Transverse colon (tissue), 4 donors: Measurements from ENCODE around the gene KRTAP4-3. TPM values are rescaled to one million over a fixed set of nuclear protein-coding genes. Genes with fewer than 3 reads are reported as not detected.
"Not testable (repeated sequence)": the region's sequence is repeated elsewhere in the genome, so short reads cannot be mapped to it uniquely, and the experiment has no call there.

Source experiments
- DNase-seq: peaks from one replicate; pipeline ENCODE4 v3.0.0-alpha.2; 2019
- H3K27ac ChIP-seq, 4 donors: fragments of 200-600 bp; sonication (generic); 2 replicates each; pipeline ENCODE4 v1.5.1; 2016 to 2018; ENCODE audit warnings: inconsistent platforms in 4 of 4
- H3K27me3 ChIP-seq: fragments of 200-600 bp; sonication (generic); 2 replicates; pipeline ENCODE4 v1.5.1; 2017; ENCODE audit warnings: inconsistent platforms
- H3K36me3 ChIP-seq, 4 donors: fragments of 200-600 bp; sonication (generic); 2 replicates each; pipeline ENCODE4 v1.5.1; 2017 to 2019; ENCODE audit warnings: inconsistent platforms in 4 of 4
- H3K4me1 ChIP-seq, 4 donors: fragments of 200-600 bp; sonication (generic); 2 replicates each; pipeline ENCODE4 v1.5.1; 2017 to 2020; ENCODE audit warnings: inconsistent platforms in 4 of 4
- H3K4me3 ChIP-seq, 4 donors: fragments of 200-600 bp; sonication (generic); 1 replicate in 1 of 4; 2 replicates in 3 of 4; pipeline versions ENCODE4 v1.5.1 to v1.6.1; 2017 to 2019; ENCODE audit warnings: inconsistent platforms in 4 of 4
- H3K9me3 ChIP-seq, 2 donors: fragments of 200-600 bp; sonication (generic); 2 replicates each; pipeline ENCODE4 v1.5.1; 2017 to 2019; ENCODE audit warnings: inconsistent platforms in 2 of 2
- EP300 ChIP-seq: sonication (generic); formaldehyde crosslinking; IDR thresholded peaks from one replicate; pipeline ENCODE4 v1.6.1; 2017; ENCODE audit warnings: antibody characterized with exemption, low read depth
- POLR2A ChIP-seq: fragments of 450-650 bp; IDR thresholded peaks from one replicate; pipeline ENCODE4 v1.6.1; 2016; ENCODE audit warnings: antibody characterized with exemption, mild to moderate bottlenecking, moderate library complexity
- POLR2AphosphoS5 ChIP-seq, 3 donors: sonication (generic); formaldehyde crosslinking; IDR thresholded peaks; one replicate each; pipeline ENCODE4 v1.6.1; 2016; ENCODE audit warnings: antibody characterized with exemption in 3 of 3
- WGBS, 2 donors: methylation state at CpG; one replicate each; pipeline ENCODE4 v1.1.5; 2018; ENCODE audit warnings: low coverage in 1 of 2; 5-methylcytosine and 5-hydroxymethylcytosine counted together
- in situ Hi-C, 4 donors: fragments of 200-750 bp; cut with MboI; loops; one replicate each; pipeline versions ENCODE4 v1.15.0 to v1.15.1; 2017; ENCODE audit warnings: low sequenced_read_pairs in 3 of 4, low pct_ligation_motif_present in 1 of 4, low pct_unique_long_range_greater_than_20kb in 1 of 4
- intact Hi-C: fragments of 100-400 bp; cut with DNase I; formaldehyde crosslinking; loops from one replicate; pipeline ENCODE4 v1.15.1; 2023; ENCODE audit warnings: low total_unique reads
- small RNA-seq, 4 donors: library from RNA; depleted of rRNA; stranded (forward); fragments of <200 nt; gene quantifications; one replicate each; pipeline ENCODE3, GENCODE V24; 2016
- total RNA-seq, 4 donors: library from RNA; depleted of rRNA; stranded (reverse); fragments of >200 nt; gene quantifications; one replicate each; pipeline ENCODE4 v1.1.0, GENCODE V29; 2016
- TF ChIP-seq, protein P1 (sequence below), 5 experiments: fragments of 200-600 bp in 3 of 5; fragments of 450-650 bp in 2 of 5; sonication (generic) in 3 of 5; IDR thresholded peaks; 1 replicate in 2 of 5; 2 replicates in 3 of 5; pipeline ENCODE4 v1.5.1; 2016 to 2017; ENCODE audit warnings: antibody characterized with exemption in 5 of 5, inconsistent platforms in 3 of 5, mild to moderate bottlenecking in 2 of 5, moderate library complexity in 1 of 5

The KRTAP4-3 gene
- total RNA-seq, 4 donors from 2014 or later: not detected

GRCh38 chr17:41118721-41119120 is 49.3 kb downstream of the KRTAP4-3 start:
- no peaks in the 10 kb centered on the region for H3K9me3 ChIP-seq
- intact Hi-C loops: no loop called here
- H3K27ac ChIP-seq: no peak overlapping the region
- WGBS, 2 donors: 87 to 89% methylated on average over 4 of the region's 4 CpGs
- no peak overlapping the region for H3K4me3 ChIP-seq
- TF ChIP-seq POLR2A (no peak), EP300 (no peak), POLR2AphosphoS5 (IDR thresholded peaks at IDR 0.05) (no peak)
- TF ChIP-seq, protein P1, sequence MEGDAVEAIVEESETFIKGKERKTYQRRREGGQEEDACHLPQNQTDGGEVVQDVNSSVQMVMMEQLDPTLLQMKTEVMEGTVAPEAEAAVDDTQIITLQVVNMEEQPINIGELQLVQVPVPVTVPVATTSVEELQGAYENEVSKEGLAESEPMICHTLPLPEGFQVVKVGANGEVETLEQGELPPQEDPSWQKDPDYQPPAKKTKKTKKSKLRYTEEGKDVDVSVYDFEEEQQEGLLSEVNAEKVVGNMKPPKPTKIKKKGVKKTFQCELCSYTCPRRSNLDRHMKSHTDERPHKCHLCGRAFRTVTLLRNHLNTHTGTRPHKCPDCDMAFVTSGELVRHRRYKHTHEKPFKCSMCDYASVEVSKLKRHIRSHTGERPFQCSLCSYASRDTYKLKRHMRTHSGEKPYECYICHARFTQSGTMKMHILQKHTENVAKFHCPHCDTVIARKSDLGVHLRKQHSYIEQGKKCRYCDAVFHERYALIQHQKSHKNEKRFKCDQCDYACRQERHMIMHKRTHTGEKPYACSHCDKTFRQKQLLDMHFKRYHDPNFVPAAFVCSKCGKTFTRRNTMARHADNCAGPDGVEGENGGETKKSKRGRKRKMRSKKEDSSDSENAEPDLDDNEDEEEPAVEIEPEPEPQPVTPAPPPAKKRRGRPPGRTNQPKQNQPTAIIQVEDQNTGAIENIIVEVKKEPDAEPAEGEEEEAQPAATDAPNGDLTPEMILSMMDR (IDR thresholded peaks at IDR 0.05): no peak
- no peaks in the 10 kb centered on the region for H3K4me1 ChIP-seq
- H3K36me3 ChIP-seq: no peaks in the 10 kb centered on the region
- in situ Hi-C loops: no loop called here
- DNase-seq: no peak
- peaks cover 8% of the 10 kb centered on the region for H3K27me3 ChIP-seq

GRCh38 chr17:41117846-41118386 is 50.1 kb downstream of the KRTAP4-3 start, which contains the start of gene KRTAP4-11:
Gene KRTAP4-11 (minus strand): TSS chr17:41118373. CDS start chr17:41118315, 58 bp downstream.
- H3K36me3 ChIP-seq, DNase-seq, H3K9me3 ChIP-seq, H3K4me1 ChIP-seq, H3K4me3 ChIP-seq, intact Hi-C loops, in situ Hi-C loops, H3K27me3 ChIP-seq, H3K27ac ChIP-seq: not testable (repeated sequence)
- WGBS, 2 donors: 76 to 100% methylated on average over 1 to 10 of the region's 10 CpGs

Small RNA genes within 50 kb of the gene (small RNA-seq; reads per million reads assigned to genes)
- gene KRTAP4-17P: 0 reads per million in 4 donors

Other genes starting within 250 kb of the KRTAP4-3 start
- 1 to 10 TPM in 2 of 4 donors, not detected in 2; 1.1 to 2.5 TPM for gene KRT23, start 230.6 kb downstream of the KRTAP4-3 start, total RNA-seq
- not detected for gene KRT39, start 201.3 kb downstream of the KRTAP4-3 start, total RNA-seq
- under 1 TPM in 1 of 4 donors, not detected in 3; 0.48 TPM for gene KRT40, start 183.9 kb downstream of the KRTAP4-3 start, total RNA-seq
- not detected for gene KRTAP3-3, start 174.1 kb downstream of the KRTAP4-3 start, total RNA-seq
- gene KRTAP3-2, start 168.3 kb downstream of the KRTAP4-3 start, total RNA-seq: not detected
- gene KRTAP3-1, start 159.1 kb downstream of the KRTAP4-3 start, total RNA-seq: not detected
- gene KRTAP1-5, start 141.0 kb downstream of the KRTAP4-3 start, total RNA-seq: not detected
- not detected for gene KRTAP1-4, start 138.0 kb downstream of the KRTAP4-3 start, total RNA-seq
- gene KRTAP1-3, start 133.3 kb downstream of the KRTAP4-3 start, total RNA-seq: not detected
- gene KRTAP1-1, start 126.8 kb downstream of the KRTAP4-3 start, total RNA-seq: not detected
- not detected for gene KRTAP2-1, start 120.9 kb downstream of the KRTAP4-3 start, total RNA-seq
- not detected for gene KRTAP2-2, start 113.0 kb downstream of the KRTAP4-3 start, total RNA-seq
- not detected for gene KRTAP2-3, start 108.1 kb downstream of the KRTAP4-3 start, total RNA-seq
- gene KRTAP2-4, start 102.3 kb downstream of the KRTAP4-3 start, total RNA-seq: not detected
- gene KRTAP4-7, start 84.1 kb downstream of the KRTAP4-3 start, total RNA-seq: not detected
- not detected for gene KRTAP4-8, start 70.1 kb downstream of the KRTAP4-3 start, total RNA-seq
- gene KRTAP4-16, start 66.0 kb downstream of the KRTAP4-3 start, total RNA-seq: not detected
- gene KRTAP4-9, start 62.8 kb downstream of the KRTAP4-3 start, total RNA-seq: not detected
- not detected for gene KRTAP4-11, start 49.8 kb downstream of the KRTAP4-3 start, total RNA-seq
- gene KRTAP4-12, start 44.0 kb downstream of the KRTAP4-3 start, total RNA-seq: not detected
- not detected for gene KRTAP4-6, start 27.7 kb downstream of the KRTAP4-3 start, total RNA-seq
- not detected for gene KRTAP4-5, start 18.4 kb downstream of the KRTAP4-3 start, total RNA-seq
- not detected for gene KRTAP4-4, start 7.5 kb downstream of the KRTAP4-3 start, total RNA-seq
- gene KRTAP4-2, start 10.0 kb upstream of the KRTAP4-3 start, total RNA-seq: not detected
- gene KRTAP4-1, start 16.7 kb upstream of the KRTAP4-3 start, total RNA-seq: under 1 TPM in 1 of 4 donors, not detected in 3; 0.82 TPM
- not detected for gene KRTAP9-1, start 21.7 kb upstream of the KRTAP4-3 start, total RNA-seq
- not detected for gene KRTAP9-2, start 58.4 kb upstream of the KRTAP4-3 start, total RNA-seq
- not detected for gene KRTAP9-3, start 64.2 kb upstream of the KRTAP4-3 start, total RNA-seq
- not detected for gene KRTAP9-8, start 69.8 kb upstream of the KRTAP4-3 start, total RNA-seq
- gene KRTAP9-4, start 81.5 kb upstream of the KRTAP4-3 start, total RNA-seq: not detected
- gene KRTAP9-9, start 87.2 kb upstream of the KRTAP4-3 start, total RNA-seq: not detected
- not detected for gene KRTAP9-6, start 97.2 kb upstream of the KRTAP4-3 start, total RNA-seq
- not detected for gene KRTAP9-7, start 107.5 kb upstream of the KRTAP4-3 start, total RNA-seq
- gene KRTAP29-1, start 134.6 kb upstream of the KRTAP4-3 start, total RNA-seq: not detected
- gene KRTAP16-1, start 141.1 kb upstream of the KRTAP4-3 start, total RNA-seq: not detected
- gene KRTAP17-1, start 147.5 kb upstream of the KRTAP4-3 start, total RNA-seq: not detected
- gene KRT33A, start 182.6 kb upstream of the KRTAP4-3 start, total RNA-seq: not detected
- gene KRT33B, start 201.6 kb upstream of the KRTAP4-3 start, total RNA-seq: not detected
- not detected for gene KRT34, start 214.1 kb upstream of the KRTAP4-3 start, total RNA-seq
- not detected for gene KRT31, start 229.4 kb upstream of the KRTAP4-3 start, total RNA-seq